Measurements from ENCODE around the gene THBS4. TPM values are rescaled to one million over a fixed set of nuclear protein-coding genes. Genes with fewer than 3 reads are reported as not detected.

THBS4 gene
- 0.75 and 0.99 TPM in 2 replicates for polyA plus RNA-seq (2013)

DNA sequence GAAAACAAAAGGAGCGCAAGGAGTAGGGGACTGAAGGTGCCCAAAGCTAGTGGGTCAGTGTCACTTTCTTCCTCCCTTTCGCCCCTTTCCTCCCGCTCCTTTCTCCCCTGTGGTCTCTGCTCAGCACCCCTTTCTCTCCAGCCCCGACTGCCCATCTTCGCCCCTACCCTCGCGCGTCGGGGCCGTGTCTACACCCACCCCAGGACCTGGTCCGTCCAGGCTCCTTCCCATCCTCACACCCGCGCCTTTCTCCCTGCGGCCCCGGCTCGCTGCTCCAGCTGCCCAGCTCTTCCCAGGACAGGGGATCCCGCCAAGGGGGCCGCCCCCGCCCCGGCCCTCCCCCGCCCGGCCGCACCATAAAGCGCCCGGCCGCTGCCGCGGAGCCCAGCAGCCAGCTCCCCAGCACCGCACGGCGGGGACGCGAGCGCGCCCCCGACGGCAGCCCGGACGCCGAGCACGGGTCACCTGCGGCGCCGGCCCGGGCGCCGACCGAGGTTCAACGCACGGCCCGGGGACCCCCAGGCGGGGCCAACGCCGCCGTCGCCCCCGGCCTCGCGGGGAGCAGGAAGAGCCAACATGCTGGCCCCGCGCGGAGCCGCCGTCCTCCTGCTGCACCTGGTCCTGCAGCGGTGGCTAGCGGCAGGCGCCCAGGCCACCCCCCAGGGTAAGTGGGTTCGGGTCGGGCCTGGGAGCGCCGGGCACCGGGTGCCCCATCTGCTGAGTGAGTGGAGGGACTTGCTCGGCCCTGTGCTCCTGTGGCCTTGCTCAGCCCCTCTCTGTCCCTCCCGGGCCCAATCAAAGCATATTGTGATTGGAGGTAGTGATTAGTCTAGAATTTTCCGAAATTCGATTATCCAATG is at the start of gene THBS4:
Gene THBS4 (plus strand): TSS at position 387 of the 860 bp plus-strand sequence. CDS start 190 bp downstream, at position 577.
- no peak within 1 kb of the TSS for H3K9ac ChIP-seq (ENCODE audit: low read length)
- no peak within 1 kb of the TSS for H2BK5ac ChIP-seq (ENCODE audit: low read depth, low read length, poor library complexity)
- H4K91ac ChIP-seq (ENCODE audit: low read depth, low read length): no peak within 1 kb of the TSS
- no peak for DNase-seq
- H3K4me2 ChIP-seq (ENCODE audit: low read length): peak within 1 kb of the TSS; percentile 92
- H3K9me3 ChIP-seq (ENCODE audit: insufficient read depth, low read depth, low read length): no peaks in the 10 kb centered on the region
- H3K79me2 ChIP-seq (ENCODE audit: control insufficient read depth, insufficient read depth, low read length, poor library complexity): no peaks in the 10 kb centered on the region
- H4K8ac ChIP-seq (ENCODE audit: low read depth, low read length): no peak within 1 kb of the TSS
- peak within 1 kb of the TSS; percentile 8 for H2AFZ ChIP-seq (ENCODE audit: insufficient read depth, low read length, poor library complexity)
- WGBS (ENCODE audit: extremely low coverage, insufficient coverage, insufficient read length): no CpG with 5 or more reads among the region's 76 CpGs
- H2BK12ac ChIP-seq (ENCODE audit: low read length): no peak within 1 kb of the TSS
- peak within 1 kb of the TSS; percentile 91 for H3K23ac ChIP-seq (ENCODE audit: low read length)
- H2AK5ac ChIP-seq (ENCODE audit: low read length): no peak within 1 kb of the TSS
- H3K79me1 ChIP-seq (ENCODE audit: low read length): no peaks in the 10 kb centered on the region
- no peak within 1 kb of the TSS for H3K4ac ChIP-seq (ENCODE audit: low read depth, low read length)
- H4K12ac ChIP-seq (ENCODE audit: low read depth, low read length): no peak within 1 kb of the TSS
- peak within 1 kb of the TSS; percentile 65 for H3K4me3 ChIP-seq (ENCODE audit: low read depth, low read length)
- no peaks in the 10 kb centered on the region for H3K36me3 ChIP-seq (ENCODE audit: control insufficient read depth in 1 of 2, insufficient read depth in 2 of 2, low read length in 2 of 2)
- H3K14ac ChIP-seq (ENCODE audit: low read length): peak within 1 kb of the TSS; percentile 20
- no peak within 1 kb of the TSS for H3K27ac ChIP-seq (ENCODE audit: low read depth, low read length)
- peaks cover 27% of the 10 kb centered on the region for H3K27me3 ChIP-seq (ENCODE audit: insufficient read depth, low read length)
- H3K4me1 ChIP-seq (ENCODE audit: control insufficient read depth in 1 of 2, insufficient read depth in 2 of 2, low read length in 2 of 2): peaks cover 4 to 7% of the 10 kb centered on the region in 2 experiments
- H3K18ac ChIP-seq (ENCODE audit: low read length): no peak within 1 kb of the TSS
- no peak within 1 kb of the TSS for H2BK120ac ChIP-seq (ENCODE audit: insufficient read depth, low read length, poor library complexity)

DNA sequence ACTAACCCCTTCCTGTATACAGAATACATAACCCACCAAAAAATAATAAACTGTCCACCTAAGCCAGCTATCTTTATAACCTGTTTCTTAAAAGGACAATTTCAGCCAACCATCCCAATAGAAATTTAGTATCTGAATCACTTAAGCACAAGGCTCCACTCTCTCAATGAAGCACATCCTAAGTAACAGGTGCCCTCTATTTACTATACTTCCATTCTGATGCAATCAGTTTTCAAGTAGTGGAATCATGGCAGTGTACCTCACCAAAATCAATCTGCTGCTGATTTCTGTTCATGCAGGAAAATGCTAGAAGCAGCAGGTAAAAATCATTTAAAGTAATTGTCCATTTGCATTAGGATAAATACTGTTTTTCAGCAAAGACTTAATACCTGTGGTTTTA is 48.9 kb upstream of the THBS4 start:
- no peaks in the 10 kb centered on the region for H3K27me3 ChIP-seq (ENCODE audit: insufficient read depth, low read length)
- H3K79me1 ChIP-seq (ENCODE audit: low read length): peaks cover 3% of the 10 kb centered on the region
- H2BK120ac ChIP-seq (ENCODE audit: insufficient read depth, low read length, poor library complexity): no peak overlapping the region
- no peak for DNase-seq
- H3K9ac ChIP-seq (ENCODE audit: low read length): no peak overlapping the region
- H3K23ac ChIP-seq (ENCODE audit: low read length): no peak overlapping the region
- H4K91ac ChIP-seq (ENCODE audit: low read depth, low read length): no peak overlapping the region
- no peak overlapping the region for H3K4ac ChIP-seq (ENCODE audit: low read depth, low read length)
- no peak overlapping the region for H3K18ac ChIP-seq (ENCODE audit: low read length)
- no peak overlapping the region for H3K4me2 ChIP-seq (ENCODE audit: low read length)
- H3K14ac ChIP-seq (ENCODE audit: low read length): no peak overlapping the region
- H2AK5ac ChIP-seq (ENCODE audit: low read length): no peak overlapping the region
- H3K4me3 ChIP-seq (ENCODE audit: low read depth, low read length): no peak overlapping the region
- H2BK12ac ChIP-seq (ENCODE audit: low read length): no peak overlapping the region
- H3K36me3 ChIP-seq (ENCODE audit: control insufficient read depth in 1 of 2, insufficient read depth in 2 of 2, low read length in 2 of 2): peaks cover 3 to 10% of the 10 kb centered on the region in 2 experiments
- H4K8ac ChIP-seq (ENCODE audit: low read depth, low read length): no peak overlapping the region
- H3K27ac ChIP-seq (ENCODE audit: low read depth, low read length): no peak overlapping the region
- H3K4me1 ChIP-seq (ENCODE audit: control insufficient read depth in 1 of 2, insufficient read depth in 2 of 2, low read length in 2 of 2): peaks cover 0 to 2% of the 10 kb centered on the region in 2 experiments
- no peak overlapping the region for H2BK5ac ChIP-seq (ENCODE audit: low read depth, low read length, poor library complexity)
- no peak overlapping the region for H2AFZ ChIP-seq (ENCODE audit: insufficient read depth, low read length, poor library complexity)
- no peak overlapping the region for H4K12ac ChIP-seq (ENCODE audit: low read depth, low read length)
- H3K79me2 ChIP-seq (ENCODE audit: control insufficient read depth, insufficient read depth, low read length, poor library complexity): peaks cover 3% of the 10 kb centered on the region
- H3K9me3 ChIP-seq (ENCODE audit: insufficient read depth, low read depth, low read length): no peaks in the 10 kb centered on the region

DNA sequence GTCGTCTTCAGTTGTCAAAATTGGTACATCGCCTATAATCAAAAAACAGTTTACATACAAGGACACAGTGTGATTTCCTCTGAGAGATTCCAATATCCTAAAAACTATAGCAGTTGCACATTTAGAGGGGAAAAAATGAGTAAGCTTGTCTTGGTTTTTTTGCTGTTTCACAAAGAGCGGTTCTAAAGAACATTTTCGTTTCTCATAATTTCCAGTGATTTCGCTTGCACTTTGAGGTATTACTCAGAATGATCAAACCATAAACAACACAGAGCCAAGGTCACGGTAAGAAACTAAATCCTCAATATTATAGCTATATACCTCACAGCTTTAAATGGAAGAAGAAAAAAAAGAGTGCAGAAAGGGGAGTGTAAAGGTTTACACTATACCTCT is 44.9 kb upstream of the THBS4 start:
- Histone ChIP-seq H3K4me3 (ENCODE audit: low read depth, low read length) (no peak overlapping the region), H2BK120ac (ENCODE audit: insufficient read depth, low read length, poor library complexity) (no peak overlapping the region), H3K14ac (ENCODE audit: low read length) (no peak overlapping the region), H4K91ac (ENCODE audit: low read depth, low read length) (no peak overlapping the region), H3K79me2 (ENCODE audit: control insufficient read depth, insufficient read depth, low read length, poor library complexity) (peaks cover 3% of the 10 kb centered on the region), H3K4me2 (ENCODE audit: low read length) (peak overlapping the region; percentile 99), H3K4ac (ENCODE audit: low read depth, low read length) (no peak overlapping the region), H3K9ac (ENCODE audit: low read length) (no peak overlapping the region), H4K12ac (ENCODE audit: low read depth, low read length) (no peak overlapping the region), H2AFZ (ENCODE audit: insufficient read depth, low read length, poor library complexity) (no peak overlapping the region), H3K4me1 (ENCODE audit: control insufficient read depth in 1 of 2, insufficient read depth in 2 of 2, low read length in 2 of 2) (peaks cover 0 to 2% of the 10 kb centered on the region in 2 experiments), H4K8ac (ENCODE audit: low read depth, low read length) (no peak overlapping the region), H3K36me3 (ENCODE audit: control insufficient read depth in 1 of 2, insufficient read depth in 2 of 2, low read length in 2 of 2) (peaks cover 3 to 7% of the 10 kb centered on the region in 2 experiments), H2BK12ac (ENCODE audit: low read length) (no peak overlapping the region), H2AK5ac (ENCODE audit: low read length) (no peak overlapping the region), H3K18ac (ENCODE audit: low read length) (no peak overlapping the region), H2BK5ac (ENCODE audit: low read depth, low read length, poor library complexity) (no peak overlapping the region), H3K27me3 (ENCODE audit: insufficient read depth, low read length) (no peaks in the 10 kb centered on the region), H3K27ac (ENCODE audit: low read depth, low read length) (no peak overlapping the region), H3K9me3 (ENCODE audit: insufficient read depth, low read depth, low read length) (no peaks in the 10 kb centered on the region), H3K79me1 (ENCODE audit: low read length) (peaks cover 3% of the 10 kb centered on the region), H3K23ac (ENCODE audit: low read length) (no peak overlapping the region)
- no peak for DNase-seq
- no CpG with 5 or more reads among the region's 6 CpGs for WGBS (ENCODE audit: extremely low coverage, insufficient coverage, insufficient read length)

- peak; percentile 63 to 78 for DNase-seq
- Histone ChIP-seq H3K4me3 (ENCODE audit: low read depth, low read length) (peak within 1 kb of the TSS; percentile 86), H3K27ac (ENCODE audit: low read depth, low read length) (peak within 1 kb of the TSS; percentile 74), H4K12ac (ENCODE audit: low read depth, low read length) (peak within 1 kb of the TSS; percentile 97), H3K18ac (ENCODE audit: low read length) (peak within 1 kb of the TSS; percentile 95), H3K27me3 (ENCODE audit: insufficient read depth, low read length) (no peaks in the 10 kb centered on the region), H2AK5ac (ENCODE audit: low read length) (no peak within 1 kb of the TSS), H3K79me2 (ENCODE audit: control insufficient read depth, insufficient read depth, low read length, poor library complexity) (peaks cover 3% of the 10 kb centered on the region), H2BK12ac (ENCODE audit: low read length) (no peak within 1 kb of the TSS), H2BK120ac (ENCODE audit: insufficient read depth, low read length, poor library complexity) (peak within 1 kb of the TSS; percentile 76), H3K79me1 (ENCODE audit: low read length) (peaks cover 3% of the 10 kb centered on the region), H3K4ac (ENCODE audit: low read depth, low read length) (peak within 1 kb of the TSS; percentile 83), H2BK5ac (ENCODE audit: low read depth, low read length, poor library complexity) (peak within 1 kb of the TSS; percentile 45), H4K91ac (ENCODE audit: low read depth, low read length) (peak within 1 kb of the TSS; percentile 86), H3K36me3 (ENCODE audit: control insufficient read depth in 1 of 2, insufficient read depth in 2 of 2, low read length in 2 of 2) (peaks cover 3 to 7% of the 10 kb centered on the region in 2 experiments), H3K4me2 (ENCODE audit: low read length) (peak within 1 kb of the TSS; percentile 99), H3K9me3 (ENCODE audit: insufficient read depth, low read depth, low read length) (no peaks in the 10 kb centered on the region), H3K14ac (ENCODE audit: low read length) (peak within 1 kb of the TSS; percentile 94), H3K4me1 (ENCODE audit: control insufficient read depth in 1 of 2, insufficient read depth in 2 of 2, low read length in 2 of 2) (peaks cover 0 to 2% of the 10 kb centered on the region in 2 experiments), H4K8ac (ENCODE audit: low read depth, low read length) (peak within 1 kb of the TSS; percentile 99), H3K9ac (ENCODE audit: low read length) (peak within 1 kb of the TSS; percentile 88), H3K23ac (ENCODE audit: low read length) (no peak within 1 kb of the TSS), H2AFZ (ENCODE audit: insufficient read depth, low read length, poor library complexity) (peak within 1 kb of the TSS; percentile 97)
- WGBS (ENCODE audit: extremely low coverage, insufficient coverage, insufficient read length): no CpG with 5 or more reads among the region's 50 CpGs
Observed at GRCh38 chr5:79990598-79991507, 44.3 kb upstream of the THBS4 start, which contains the start of gene MTX3. MTX3 (minus strand) TSS chr5:79991262; CDS start chr5:79991238, 24 bp downstream.

Measured in trophoblast cell (in vitro differentiated cells and primary cell).